Smooth muscle cell (in vitro differentiated cells): ENCODE measurements around the gene GTF2H4. TPM values are rescaled to one million over a fixed set of nuclear protein-coding genes. Genes with fewer than 3 reads are reported as not detected.

Source experiments
- DNase-seq: peaks from one replicate; lab custom pipeline; 2025; ENCODE audit not compliant: unreplicated experiment; lab: John Stamatoyannopoulos, UW
- H2AFZ ChIP-seq: fragments of 200-600 bp; sonication (generic); 2 replicates; pipeline ENCODE4 v1.6.0; 2016; ENCODE audit warnings: antibody characterized with exemption, low read depth, mild to moderate bottlenecking
- H3F3A ChIP-seq: fragments of 200-600 bp; sonication (generic); 2 replicates; pipeline ENCODE4 v1.6.0; 2017; ENCODE audit warnings: antibody characterized with exemption, low read depth
- H3K27ac ChIP-seq: fragments of 200-600 bp; sonication (generic); 2 replicates; pipeline ENCODE4 v1.5.1; 2016; ENCODE audit warnings: low read depth, mild to moderate bottlenecking
- H3K27me3 ChIP-seq: fragments of 200-600 bp; sonication (generic); 2 replicates; pipeline ENCODE4 v1.6.1; 2016; ENCODE audit warnings: low read depth, mild to moderate bottlenecking
- H3K36me3 ChIP-seq: fragments of 200-600 bp; sonication (generic); 2 replicates; pipeline ENCODE4 v1.5.1; 2016; ENCODE audit warnings: low read depth
- H3K4me1 ChIP-seq: fragments of 200-600 bp; sonication (generic); 2 replicates; pipeline ENCODE4 v1.5.1; 2016; ENCODE audit warnings: low read depth
- H3K4me2 ChIP-seq: fragments of 200-600 bp; sonication (generic); 2 replicates; pipeline ENCODE4 v1.6.0; 2016; ENCODE audit warnings: mild to moderate bottlenecking
- H3K4me3 ChIP-seq: fragments of 200-600 bp; sonication (generic); 2 replicates; pipeline ENCODE4 v1.5.1; 2016; ENCODE audit warnings: mild to moderate bottlenecking
- H3K79me2 ChIP-seq: fragments of 200-600 bp; sonication (generic); 2 replicates; pipeline ENCODE4 v1.6.0; 2016; ENCODE audit warnings: low read depth, mild to moderate bottlenecking
- H3K9ac ChIP-seq: fragments of 200-600 bp; sonication (generic); 2 replicates; pipeline ENCODE4 v1.6.0; 2016; ENCODE audit warnings: low read depth
- H3K9me3 ChIP-seq: fragments of 200-600 bp; sonication (generic); replicated peaks from 2 replicates; pipeline ENCODE4 v1.5.1; 2016; ENCODE audit warnings: low read depth
- H4K20me1 ChIP-seq: fragments of 200-600 bp; sonication (generic); 2 replicates; pipeline ENCODE4 v1.6.0; 2016; ENCODE audit warnings: low read depth
- WGBS: methylation state at CpG from one replicate; pipeline ENCODE4 v1.1.7; 2016; ENCODE audit warnings: low lambda C conversion rate; 5-methylcytosine and 5-hydroxymethylcytosine counted together
- polyA plus RNA-seq: library from polyadenylated mRNA; unstranded; fragments of >200 nt; fragmentation: Nextera tagmentation; extraction: Ambion mirVana; gene quantifications from 2 replicates; pipeline ENCODE4 v1.2.1, GENCODE V29; 2016
- total RNA-seq: library from RNA; depleted of rRNA; stranded (reverse); fragments of >200 nt; gene quantifications from 2 replicates; pipeline ENCODE4 v1.2.3, GENCODE V29; 2014
- TF ChIP-seq, protein P1 (sequence below): fragments of 200-600 bp; sonication (generic); IDR thresholded peaks from 2 replicates; pipeline ENCODE4 v1.5.1; 2017; ENCODE audit warnings: borderline replicate concordance, mild to moderate bottlenecking, antibody characterized with exemption; ENCODE audit not compliant: insufficient read depth, poor library complexity, severe bottlenecking

The GTF2H4 gene
- total and polyA plus RNA-seq, 2 experiments from 2014 or later: 9.5 to 15.6 TPM

DNA sequence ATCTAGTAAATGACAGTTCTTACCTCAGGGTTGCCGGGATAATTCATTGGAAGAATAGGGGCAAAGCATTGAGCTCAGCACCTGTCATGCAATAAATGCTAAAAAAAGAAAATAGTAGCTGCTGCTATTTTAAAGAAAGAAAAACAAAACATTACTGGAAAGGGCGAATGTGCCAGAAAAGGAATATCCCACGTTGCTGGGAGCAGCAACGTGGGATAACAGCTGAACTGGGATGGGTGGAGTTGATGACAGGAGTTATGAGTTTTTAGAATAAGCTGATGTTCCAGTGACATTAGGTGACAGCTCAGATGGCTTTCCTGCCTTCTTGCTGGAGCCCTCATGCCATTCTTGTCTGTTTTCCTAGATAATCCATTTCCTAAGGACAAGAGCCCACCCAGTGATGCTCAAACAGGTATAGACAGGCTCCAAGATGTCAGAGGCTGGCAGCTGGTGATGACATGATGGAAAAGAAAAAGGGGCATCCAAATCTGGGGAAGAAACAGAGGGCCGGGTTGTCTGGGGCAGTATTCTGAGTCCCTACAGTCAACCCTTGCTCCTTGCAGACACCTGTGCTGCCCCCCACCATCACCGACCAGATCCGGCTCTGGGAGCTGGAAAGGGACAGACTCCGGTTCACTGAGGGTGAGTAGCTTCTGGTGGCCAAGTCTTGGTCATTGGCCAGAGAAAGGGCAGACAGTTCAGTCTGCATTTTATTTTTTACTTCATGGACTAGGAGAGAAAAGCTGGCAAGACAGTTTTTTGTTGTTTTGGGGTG lies 4.9 kb downstream of the GTF2H4 start:
- Histone ChIP-seq H3K27ac (no peak overlapping the region), H3K36me3 (no peaks in the 10 kb centered on the region), H3K4me3 (no peak overlapping the region), H3K9ac (no peak overlapping the region), H2AFZ (no peak overlapping the region), H3K4me2 (no peak overlapping the region), H4K20me1 (no peaks in the 10 kb centered on the region), H3K9me3 (no peaks in the 10 kb centered on the region), H3K4me1 (peaks cover 17% of the 10 kb centered on the region), H3F3A (peaks cover 9% of the 10 kb centered on the region), H3K27me3 (no peaks in the 10 kb centered on the region), H3K79me2 (peaks cover 12% of the 10 kb centered on the region)
- no peak for DNase-seq
- WGBS: 96% methylated on average over 8 of the region's 8 CpGs
- TF ChIP-seq, protein P1, sequence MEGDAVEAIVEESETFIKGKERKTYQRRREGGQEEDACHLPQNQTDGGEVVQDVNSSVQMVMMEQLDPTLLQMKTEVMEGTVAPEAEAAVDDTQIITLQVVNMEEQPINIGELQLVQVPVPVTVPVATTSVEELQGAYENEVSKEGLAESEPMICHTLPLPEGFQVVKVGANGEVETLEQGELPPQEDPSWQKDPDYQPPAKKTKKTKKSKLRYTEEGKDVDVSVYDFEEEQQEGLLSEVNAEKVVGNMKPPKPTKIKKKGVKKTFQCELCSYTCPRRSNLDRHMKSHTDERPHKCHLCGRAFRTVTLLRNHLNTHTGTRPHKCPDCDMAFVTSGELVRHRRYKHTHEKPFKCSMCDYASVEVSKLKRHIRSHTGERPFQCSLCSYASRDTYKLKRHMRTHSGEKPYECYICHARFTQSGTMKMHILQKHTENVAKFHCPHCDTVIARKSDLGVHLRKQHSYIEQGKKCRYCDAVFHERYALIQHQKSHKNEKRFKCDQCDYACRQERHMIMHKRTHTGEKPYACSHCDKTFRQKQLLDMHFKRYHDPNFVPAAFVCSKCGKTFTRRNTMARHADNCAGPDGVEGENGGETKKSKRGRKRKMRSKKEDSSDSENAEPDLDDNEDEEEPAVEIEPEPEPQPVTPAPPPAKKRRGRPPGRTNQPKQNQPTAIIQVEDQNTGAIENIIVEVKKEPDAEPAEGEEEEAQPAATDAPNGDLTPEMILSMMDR: no peak

DNA sequence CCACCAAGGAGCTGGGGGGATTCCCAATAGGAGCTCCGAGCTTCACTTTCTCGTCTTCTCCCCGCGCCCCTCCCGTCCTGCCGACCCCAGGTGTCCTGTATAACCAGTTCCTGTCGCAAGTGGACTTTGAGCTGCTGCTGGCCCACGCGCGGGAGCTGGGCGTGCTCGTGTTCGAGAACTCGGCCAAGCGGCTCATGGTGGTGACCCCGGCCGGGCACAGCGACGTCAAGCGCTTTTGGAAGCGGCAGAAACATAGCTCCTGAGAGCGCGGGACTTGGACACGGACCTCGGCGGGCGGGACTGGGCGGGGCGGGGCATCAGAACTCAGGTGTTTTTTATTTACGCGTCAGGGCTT lies 5.7 kb downstream of the GTF2H4 start:
- TF ChIP-seq, protein P1: no peak
- H3K9ac ChIP-seq: no peak overlapping the region
- peaks cover 9% of the 10 kb centered on the region for H3F3A ChIP-seq
- no peaks in the 10 kb centered on the region for H4K20me1 ChIP-seq
- no peaks in the 10 kb centered on the region for H3K36me3 ChIP-seq
- no peak for DNase-seq
- H3K4me3 ChIP-seq: peak overlapping the region; percentile 46
- peak overlapping the region; percentile 64 for H2AFZ ChIP-seq
- peaks cover 15% of the 10 kb centered on the region for H3K4me1 ChIP-seq
- H3K27ac ChIP-seq: peak overlapping the region; percentile 37
- no peaks in the 10 kb centered on the region for H3K9me3 ChIP-seq
- H3K79me2 ChIP-seq: peaks cover 9% of the 10 kb centered on the region
- peak overlapping the region; percentile 85 for H3K4me2 ChIP-seq
- H3K27me3 ChIP-seq: no peaks in the 10 kb centered on the region
- WGBS: 12% methylated on average over 31 of the region's 31 CpGs

DNA sequence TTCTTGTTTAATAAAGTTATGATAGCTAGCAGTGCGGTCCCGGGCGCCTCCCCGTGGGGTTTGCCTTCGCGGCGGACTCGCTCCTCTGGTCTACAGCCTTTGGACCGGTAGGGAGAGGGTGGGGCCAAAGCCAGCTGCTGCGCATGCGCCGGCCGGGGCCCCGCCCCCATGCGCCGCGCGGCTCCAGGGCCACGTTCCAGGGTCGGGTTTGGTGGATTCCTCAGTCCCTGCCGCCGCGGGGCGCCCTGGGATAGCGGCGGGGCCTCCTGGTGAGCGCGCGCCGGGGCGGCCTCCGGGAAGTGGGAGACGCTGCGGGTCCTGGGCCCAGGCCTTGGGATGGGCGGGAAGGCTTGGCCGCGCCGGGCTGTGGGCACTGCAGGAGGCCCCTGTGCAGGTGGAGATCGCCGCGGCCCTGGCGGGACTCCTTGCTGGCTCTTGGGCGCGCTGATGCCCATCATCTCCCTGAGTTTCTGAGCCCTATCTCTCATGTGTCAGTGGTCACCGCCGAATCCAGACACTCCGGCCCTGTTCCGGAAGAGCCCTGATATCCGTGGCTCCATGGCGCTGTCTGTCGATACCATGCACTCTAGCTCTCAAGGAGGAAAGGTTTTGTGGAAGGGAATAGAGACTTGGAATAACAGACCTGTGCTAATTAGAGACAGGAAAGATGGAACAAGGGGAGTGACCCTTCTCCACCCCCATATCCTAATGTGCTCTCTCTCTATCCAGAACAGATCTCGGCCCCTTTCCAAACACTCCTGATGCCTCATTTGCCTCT lies 6.3 kb downstream of the GTF2H4 start, which contains the start of gene VARS2:
VARS2 (plus strand) TSS at position 163 of the 778 bp plus-strand sequence; CDS start at position 762, 599 bp downstream.
- DNase-seq: peak; percentile 81
- H4K20me1 ChIP-seq: no peaks in the 10 kb centered on the region
- peak within 1 kb of the TSS; percentile 46 for H3K4me3 ChIP-seq
- no peaks in the 10 kb centered on the region for H3K9me3 ChIP-seq
- peak within 1 kb of the TSS; percentile 64 for H2AFZ ChIP-seq
- no peaks in the 10 kb centered on the region for H3K27me3 ChIP-seq
- peaks cover 4% of the 10 kb centered on the region for H3K79me2 ChIP-seq
- peak within 1 kb of the TSS; percentile 37 for H3K27ac ChIP-seq
- H3K36me3 ChIP-seq: no peaks in the 10 kb centered on the region
- 4% methylated on average over 44 of the region's 52 CpGs for WGBS
- H3K4me2 ChIP-seq: peak within 1 kb of the TSS; percentile 85
- TF ChIP-seq, protein P1: peak; percentile 31
- H3K9ac ChIP-seq: peak within 1 kb of the TSS; percentile 49
- H3K4me1 ChIP-seq: peaks cover 12% of the 10 kb centered on the region
- peaks cover 9% of the 10 kb centered on the region for H3F3A ChIP-seq
